ENCODE measurements around the gene PER3. TPM values are rescaled to one million over a fixed set of nuclear protein-coding genes. Genes with fewer than 3 reads are reported as not detected.
"Not testable (repeated sequence)": the region's sequence is repeated elsewhere in the genome, so short reads cannot be mapped to it uniquely, and the experiment has no call there.

The PER3 gene
- total RNA-seq, 2 experiments from 2014 or later: 2.3 to 2.5 TPM

DNA sequence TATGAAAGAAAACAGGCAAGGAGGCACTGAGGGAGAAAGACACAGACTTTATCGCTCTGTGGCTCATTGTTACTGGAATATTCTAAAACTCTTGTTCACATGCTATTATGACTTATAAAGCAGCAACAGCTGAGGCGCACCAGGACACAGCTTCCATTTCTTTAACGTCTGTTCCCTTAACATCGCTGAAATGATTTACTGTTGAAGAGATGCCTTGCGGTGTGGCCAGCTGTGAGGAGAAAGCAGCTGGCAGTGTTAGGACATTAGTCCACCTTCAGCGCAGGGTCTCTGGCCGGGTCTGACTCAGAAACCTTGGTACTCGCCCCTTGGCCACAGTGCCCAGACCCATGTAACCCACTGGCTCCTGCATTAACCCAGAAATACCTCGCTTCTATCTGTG is 3.1 kb upstream of the PER3 start:
- Mint-ChIP-seq H3K27ac (no peak overlapping the region), H3K36me3 (ENCODE audit: low read depth) (peaks cover 27% of the 10 kb centered on the region), H3K9me3 (ENCODE audit: low read depth) (no peaks in the 10 kb centered on the region), H3K4me1 (peaks cover 22% of the 10 kb centered on the region), H3K4me3 (no peak overlapping the region), H3K27me3 (no peaks in the 10 kb centered on the region)
- ATAC-seq: no peak
- no peak for DNase-seq
- POLR2A ChIA-PET: no interaction called here
- CTCF ChIA-PET: no interaction called here
- intact Hi-C loops (cut with DNase I, micrococcal nuclease): loop anchor here in 1 of 2 experiments (5.0 kb wide), 1 partner anchor 181 kb away; the partner anchor contains the start of gene PARK7

DNA sequence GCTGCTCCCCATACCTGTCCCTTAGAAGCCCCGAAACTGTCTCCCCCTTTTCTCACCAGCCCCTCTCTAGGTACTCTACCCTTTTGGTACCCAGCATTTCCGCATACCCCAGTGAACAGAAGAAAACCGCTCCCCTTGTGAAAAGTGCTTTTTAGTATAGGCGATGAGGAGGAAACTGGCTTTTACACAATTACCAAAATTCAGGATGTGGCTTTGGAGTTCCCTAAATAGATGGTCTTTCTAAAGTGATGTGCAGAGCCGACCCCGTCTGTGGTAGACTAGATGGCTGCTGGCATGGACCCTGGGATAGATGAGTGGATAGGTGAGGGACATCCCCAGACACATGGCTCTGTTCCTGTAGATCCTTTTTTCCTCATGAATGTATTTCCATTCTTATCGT is 2.6 kb upstream of the PER3 start:
- no peak overlapping the region for H3K4me3 Mint-ChIP-seq
- DNase-seq (no peak), ATAC-seq (no peak)
- H3K27ac Mint-ChIP-seq: no peak overlapping the region
- intact Hi-C loops (cut with DNase I, micrococcal nuclease): loop anchor here in 1 of 2 experiments (5.0 kb wide), 1 partner anchor 181 kb away; the partner anchor contains the start of gene PARK7
- no peaks in the 10 kb centered on the region for H3K27me3 Mint-ChIP-seq
- ChIA-PET POLR2A (interaction anchor here (0.8 kb wide), 1 partner anchor 104 kb away, joined by 4 read pairs; no protein-coding TSS in a partner anchor), CTCF (no interaction called here)
- H3K36me3 Mint-ChIP-seq (ENCODE audit: low read depth): peaks cover 23% of the 10 kb centered on the region
- H3K9me3 Mint-ChIP-seq (ENCODE audit: low read depth): no peaks in the 10 kb centered on the region
- H3K4me1 Mint-ChIP-seq: peaks cover 22% of the 10 kb centered on the region

- intact Hi-C loops (cut with DNase I, micrococcal nuclease): loop anchor here in 1 of 2 experiments (5.0 kb wide), 1 partner anchor 180 kb away; the partner anchor contains the start of gene PARK7
- Mint-ChIP-seq H3K4me1 (peaks cover 22% of the 10 kb centered on the region), H3K27ac (no peak overlapping the region), H3K4me3 (peak overlapping the region; percentile 67), H3K27me3 (no peaks in the 10 kb centered on the region), H3K36me3 (ENCODE audit: low read depth) (peaks cover 21% of the 10 kb centered on the region), H3K9me3 (ENCODE audit: low read depth) (no peaks in the 10 kb centered on the region)
- POLR2A ChIA-PET: interaction anchor here (0.8 kb wide), 1 partner anchor 103 kb away, joined by 4 read pairs; no protein-coding TSS in a partner anchor
- CTCF ChIA-PET: interaction anchor here (0.8 kb wide), 1 partner anchor 30 kb away, joined by 3 read pairs; no protein-coding TSS in a partner anchor
- ATAC-seq (no peak), DNase-seq (peak; percentile 16)
These were observed 2.1 kb upstream of the PER3 start for GRCh38 chr1:7781923-7782495.

GRCh38 chr1:7783178-7783711 is 846 bp upstream of the PER3 start:
- H3K4me1 Mint-ChIP-seq: peaks cover 22% of the 10 kb centered on the region
- ChIA-PET CTCF (no interaction called here), POLR2A (no interaction called here)
- peaks cover 14% of the 10 kb centered on the region for H3K36me3 Mint-ChIP-seq (ENCODE audit: low read depth)
- H3K27me3 Mint-ChIP-seq: no peaks in the 10 kb centered on the region
- peak overlapping the region; percentile 67 for H3K4me3 Mint-ChIP-seq
- H3K27ac Mint-ChIP-seq: no peak overlapping the region
- DNase-seq: peak; percentile 54
- intact Hi-C loops (cut with DNase I, micrococcal nuclease): loop anchor here (1.0 to 5.0 kb wide), 5 partner anchors 12 to 821 kb away; partner anchors contain the start of genes PARK7 (in 2 of the 2) and VAMP3 (in 2 of the 2)
- peak; percentile 23 for ATAC-seq
- no peaks in the 10 kb centered on the region for H3K9me3 Mint-ChIP-seq (ENCODE audit: low read depth)

GRCh38 chr1:7784492-7785071 is 491 bp downstream of the PER3 start:
- ChIA-PET CTCF (no interaction called here), POLR2A (no interaction called here)
- Mint-ChIP-seq H3K4me3 (peak overlapping the region; percentile 43), H3K36me3 (ENCODE audit: low read depth) (peaks cover 18% of the 10 kb centered on the region), H3K27me3 (no peaks in the 10 kb centered on the region), H3K27ac (no peak overlapping the region), H3K4me1 (peaks cover 22% of the 10 kb centered on the region), H3K9me3 (ENCODE audit: low read depth) (no peaks in the 10 kb centered on the region)
- ATAC-seq (no peak), DNase-seq (peak; percentile 16)
- intact Hi-C loops (cut with DNase I, micrococcal nuclease): loop anchor here (1.0 to 5.0 kb wide), 2 partner anchors 178 to 999 kb away; partner anchors contain the start of genes CAMTA1 (in 1 of the 2) and PARK7 (in 1 of the 2)

DNA sequence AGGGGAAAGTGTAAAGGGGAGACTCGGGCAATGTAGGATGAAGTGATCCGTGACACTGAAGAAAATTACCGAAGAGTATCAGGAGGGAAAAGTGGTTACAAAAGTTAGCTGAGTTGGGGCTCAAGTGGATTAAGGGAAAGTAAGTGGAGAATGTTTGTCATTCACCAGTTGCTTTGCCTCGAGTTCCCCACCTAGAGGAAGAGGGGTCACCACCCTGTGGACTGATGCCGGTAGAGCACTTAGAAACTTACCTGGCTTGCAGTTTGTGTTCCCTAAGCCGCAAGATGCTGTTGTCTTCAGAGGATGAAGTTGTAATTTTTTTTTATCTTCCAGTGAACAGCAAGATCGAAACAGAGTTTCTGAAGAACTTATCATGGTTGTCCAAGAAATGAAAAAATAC is 1.0 kb downstream of the PER3 start:
- DNase-seq (no peak), ATAC-seq (no peak)
- Mint-ChIP-seq H3K9me3 (ENCODE audit: low read depth) (peaks cover 4% of the 10 kb centered on the region), H3K36me3 (ENCODE audit: low read depth) (peaks cover 23% of the 10 kb centered on the region), H3K4me3 (peak overlapping the region; percentile 43), H3K4me1 (peaks cover 22% of the 10 kb centered on the region), H3K27ac (no peak overlapping the region), H3K27me3 (no peaks in the 10 kb centered on the region)
- intact Hi-C loops (cut with DNase I, micrococcal nuclease): no loop called here
- ChIA-PET CTCF (no interaction called here), POLR2A (no interaction called here)

DNA sequence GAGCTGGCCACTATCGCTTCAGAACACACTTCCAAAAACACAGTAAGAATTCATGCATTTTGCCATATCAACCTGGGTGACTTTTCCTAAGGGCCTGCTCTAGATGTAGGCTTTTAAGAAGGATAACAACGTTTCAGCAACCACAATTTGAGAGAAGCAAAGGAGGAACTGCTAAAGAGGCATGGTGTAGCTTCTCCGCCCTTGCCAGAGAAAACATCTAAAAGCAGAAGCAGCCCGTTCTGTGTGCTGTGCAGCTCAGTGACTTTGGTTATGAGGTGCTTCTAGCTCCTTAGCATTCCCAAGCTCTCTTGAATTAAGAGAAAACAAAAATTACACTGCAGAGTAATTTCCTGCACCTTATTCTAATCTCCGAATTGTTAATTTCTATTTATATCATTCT is 2.7 kb downstream of the PER3 start:
- CTCF ChIA-PET: interaction anchor here (0.8 to 2.3 kb wide), 5 partner anchors 12 to 117 kb away, joined by 3 to 7 read pairs (median 4); no protein-coding TSS in a partner anchor

DNA sequence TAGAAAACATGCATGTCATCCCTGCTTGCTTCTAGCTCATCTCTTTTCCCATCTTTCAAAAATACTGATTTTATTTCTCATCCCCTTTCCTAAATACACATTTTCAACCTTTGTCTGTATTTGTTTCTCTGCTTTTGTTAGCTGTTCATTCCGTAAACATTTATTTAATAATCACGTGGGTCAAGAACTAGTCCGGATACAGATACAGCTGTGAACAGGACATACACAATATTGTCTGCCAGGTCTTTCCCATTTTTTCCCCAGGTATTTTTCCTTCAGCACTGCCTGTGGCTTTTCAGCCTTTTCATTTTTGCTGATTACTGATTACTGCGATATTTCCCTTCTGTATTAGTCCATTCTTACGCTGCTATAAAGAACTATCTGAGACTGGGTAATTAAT is 5.7 kb downstream of the PER3 start:
- Mint-ChIP-seq H3K4me1 (peaks cover 3% of the 10 kb centered on the region), H3K36me3 (ENCODE audit: low read depth) (peaks cover 29% of the 10 kb centered on the region), H3K9me3 (ENCODE audit: low read depth) (peaks cover 12% of the 10 kb centered on the region), H3K27me3 (no peaks in the 10 kb centered on the region), H3K27ac (no peak overlapping the region), H3K4me3 (no peak overlapping the region)
- ChIA-PET POLR2A (no interaction called here), CTCF (interaction anchor here (0.7 to 1.0 kb wide), 2 partner anchors 38 to 83 kb away, joined by 3 to 4 read pairs; no protein-coding TSS in a partner anchor)
- intact Hi-C loops (cut with DNase I, micrococcal nuclease): no loop called here
- no peak for ATAC-seq
- no peak for DNase-seq

More for the DNA sequence above, 2.7 kb downstream of the PER3 start:
- no peak for DNase-seq
- H3K27ac Mint-ChIP-seq: no peak overlapping the region
- POLR2A ChIA-PET: no interaction called here
- H3K27me3 Mint-ChIP-seq: no peaks in the 10 kb centered on the region
- peaks cover 16% of the 10 kb centered on the region for H3K4me1 Mint-ChIP-seq
- peaks cover 27% of the 10 kb centered on the region for H3K36me3 Mint-ChIP-seq (ENCODE audit: low read depth)
- H3K4me3 Mint-ChIP-seq: no peak overlapping the region
- ATAC-seq: no peak
- intact Hi-C loops (cut with DNase I, micrococcal nuclease): no loop called here
- peaks cover 12% of the 10 kb centered on the region for H3K9me3 Mint-ChIP-seq (ENCODE audit: low read depth)

- DNase-seq: peak; percentile 9
- CTCF ChIA-PET: interaction anchor here (0.6 kb wide), 1 partner anchor 135 kb away, joined by 3 read pairs; no protein-coding TSS in a partner anchor
- H3K27ac Mint-ChIP-seq; H3K27me3 Mint-ChIP-seq; POLR2A ChIA-PET; ATAC-seq; H3K4me1 Mint-ChIP-seq; H3K4me3 Mint-ChIP-seq; intact Hi-C loops (cut with DNase I, micrococcal nuclease): not testable (repeated sequence)
- Mint-ChIP-seq H3K9me3 (ENCODE audit: low read depth) (peaks cover 12% of the 10 kb centered on the region), H3K36me3 (ENCODE audit: low read depth) (peaks cover 29% of the 10 kb centered on the region)
These were observed 6.9 kb downstream of the PER3 start for GRCh38 chr1:7791027-7791426.

DNA sequence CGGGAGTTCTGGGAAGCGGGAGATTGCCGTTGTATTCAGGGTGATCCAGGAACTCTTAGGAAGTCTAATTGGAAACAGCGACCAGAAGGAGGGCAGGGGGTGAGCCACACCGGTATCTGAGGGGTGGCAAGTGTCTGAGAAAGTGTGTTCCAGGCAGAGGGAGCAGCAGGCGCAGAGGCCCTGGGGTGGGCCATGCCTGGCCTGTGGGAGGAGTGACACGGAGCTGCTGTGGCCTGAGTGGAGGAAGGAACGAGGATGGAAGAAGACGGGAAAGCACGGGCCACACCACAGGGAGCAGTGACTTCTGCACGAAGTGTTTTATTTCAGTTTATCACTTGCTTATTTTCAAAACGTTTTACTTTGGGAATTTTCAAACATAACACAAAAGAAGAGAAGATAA is 11.3 kb downstream of the PER3 start:
- Mint-ChIP-seq H3K4me3 (no peak overlapping the region), H3K27me3 (no peaks in the 10 kb centered on the region), H3K4me1 (no peaks in the 10 kb centered on the region), H3K9me3 (ENCODE audit: low read depth) (peaks cover 6% of the 10 kb centered on the region), H3K27ac (no peak overlapping the region), H3K36me3 (ENCODE audit: low read depth) (peaks cover 14% of the 10 kb centered on the region)
- ChIA-PET CTCF (interaction anchor here (0.5 kb wide), 1 partner anchor 678 kb away, joined by 3 read pairs; no protein-coding TSS in a partner anchor), POLR2A (no interaction called here)
- DNase-seq: no peak
- intact Hi-C loops (cut with DNase I, micrococcal nuclease): no loop called here
- ATAC-seq: no peak

GRCh38 chr1:7805460-7805859 is 21.4 kb downstream of the PER3 start:
- DNase-seq (no peak), ATAC-seq (no peak)
- no peaks in the 10 kb centered on the region for H3K9me3 Mint-ChIP-seq (ENCODE audit: low read depth)
- POLR2A ChIA-PET: no interaction called here
- H3K27me3 Mint-ChIP-seq: no peaks in the 10 kb centered on the region
- no peak overlapping the region for H3K4me3 Mint-ChIP-seq
- H3K27ac Mint-ChIP-seq: no peak overlapping the region
- peaks cover 9% of the 10 kb centered on the region for H3K36me3 Mint-ChIP-seq (ENCODE audit: low read depth)
- H3K4me1 Mint-ChIP-seq: no peaks in the 10 kb centered on the region
- intact Hi-C loops (cut with DNase I, micrococcal nuclease): loop anchor here in 1 of 2 experiments (10.0 kb wide), 1 partner anchor 539 kb away; no protein-coding TSS in a partner anchor
- CTCF ChIA-PET: no interaction called here

Measured in activated CD4-positive, alpha-beta T cell treated with anti-CD3 and anti-CD28 coated beads for 36 hours (primary cell).